ENCODE results near the gene CNPY1.

CNPY1 gene

GRCh38 chr7:155455776-155456737 lies 90.3 kb downstream of the CNPY1 start:
- DNase-seq (ENCODE audit: low read depth in 2 of 2) = no peak

GRCh38 chr7:155455132-155455693 lies 91.1 kb downstream of the CNPY1 start:
- no peak for DNase-seq (ENCODE audit: low read depth in 2 of 2)

GRCh38 chr7:155454183-155455112 lies 91.9 kb downstream of the CNPY1 start:
- DNase-seq (ENCODE audit: low read depth in 2 of 2) = no peak

- no peak for DNase-seq (ENCODE audit: low read depth in 2 of 2)
Observed at GRCh38 chr7:155453296-155454182, 92.8 kb downstream of the CNPY1 start.

GRCh38 chr7:155452505-155453295 lies 93.7 kb downstream of the CNPY1 start:
- no peak for DNase-seq (ENCODE audit: low read depth in 2 of 2)

- no peak for DNase-seq (ENCODE audit: low read depth in 2 of 2)
Observed at GRCh38 chr7:155451840-155452239, 94.5 kb downstream of the CNPY1 start.
